GM18867 (cell line): ENCODE measurements around the gene FBN1.
A peak's percentile ranks its signal among the peaks of the same experiment; 100 is the strongest.

Experiments
- ATAC-seq: cut with Tn5 transposase; IDR thresholded peaks from one replicate; pipeline ENCODE4 v1.9.1; 2021; ENCODE audit warnings: mild to moderate bottlenecking, moderate library complexity; ENCODE audit not compliant: unreplicated experiment

FBN1 gene

GRCh38 chr15:48557335-48557734 lies 88.2 kb downstream of the FBN1 start:
- ATAC-seq = no peak

- ATAC-seq = no peak
These were observed 89.2 kb downstream of the FBN1 start for GRCh38 chr15:48556159-48556897.

GRCh38 chr15:48555241-48555881 lies 90.1 kb downstream of the FBN1 start:
- ATAC-seq = no peak

GRCh38 chr15:48554112-48554511 lies 91.4 kb downstream of the FBN1 start:
- ATAC-seq = no peak

- no peak for ATAC-seq
These were observed 92.0 kb downstream of the FBN1 start for GRCh38 chr15:48553559-48553958.

- ATAC-seq = no peak
These were observed 94.5 kb downstream of the FBN1 start for GRCh38 chr15:48550822-48551525.

GRCh38 chr15:48548455-48548854 lies 97.1 kb downstream of the FBN1 start:
- ATAC-seq = no peak

- no peak for ATAC-seq
These were observed 98.2 kb downstream of the FBN1 start for GRCh38 chr15:48547286-48547685.

- no peak for ATAC-seq
These were observed 99.2 kb downstream of the FBN1 start for GRCh38 chr15:48546296-48546695.

- no peak for ATAC-seq
These were observed 100.7 kb downstream of the FBN1 start for GRCh38 chr15:48544778-48545177.

GRCh38 chr15:48541341-48542278 lies 103.9 kb downstream of the FBN1 start:
- peak; percentile 97 for ATAC-seq

GRCh38 chr15:48540756-48541155 lies 104.8 kb downstream of the FBN1 start:
- ATAC-seq = no peak

- no peak for ATAC-seq
These were observed 106.6 kb downstream of the FBN1 start for GRCh38 chr15:48538941-48539340.

GRCh38 chr15:48537271-48538113 lies 108.0 kb downstream of the FBN1 start:
- no peak for ATAC-seq

GRCh38 chr15:48536681-48537091 lies 108.8 kb downstream of the FBN1 start:
- ATAC-seq = no peak

GRCh38 chr15:48533982-48534381 lies 111.5 kb downstream of the FBN1 start:
- ATAC-seq = no peak

- ATAC-seq = no peak
These were observed 112.6 kb downstream of the FBN1 start for GRCh38 chr15:48532946-48533345.

- ATAC-seq = no peak
These were observed 115.0 kb downstream of the FBN1 start for GRCh38 chr15:48530528-48530927.

GRCh38 chr15:48528921-48529320 lies 116.6 kb downstream of the FBN1 start:
- ATAC-seq = no peak

GRCh38 chr15:48527517-48527916 lies 118.0 kb downstream of the FBN1 start:
- ATAC-seq = no peak
